T-helper 2 cell (primary cell): ENCODE data around the gene SERF1B.
"Not testable (repeated sequence)": the region's sequence is repeated elsewhere in the genome, so short reads cannot be mapped to it uniquely, and the experiment has no call there.

Experiments used
- DNase-seq, 5 experiments: peaks; one replicate each; pipeline versions ENCODE4 v3.0.0 to v3.0.0-alpha.2; 2012 to 2022
- total RNA-seq, 2 donors: gene quantifications; one replicate each; lab custom pipeline; 2026; lab: John Stamatoyannopoulos, UW

SERF1B gene
- 1.5 to 1.6 reads per million in 2 donors for total RNA-seq

- DNase-seq: not testable (repeated sequence)
Measured at GRCh38 chr5:70025106-70025844, at the start of gene SERF1B. Gene SERF1B (plus strand): TSS chr5:70025251. CDS start chr5:70025452, 201 bp downstream.

- DNase-seq: not testable (repeated sequence)
Measured at GRCh38 chr5:69991713-69992112, 33.3 kb upstream of the SERF1B start.

GRCh38 chr5:69995535-69995934 is 29.5 kb upstream of the SERF1B start:
- not testable (repeated sequence) for DNase-seq

DNA sequence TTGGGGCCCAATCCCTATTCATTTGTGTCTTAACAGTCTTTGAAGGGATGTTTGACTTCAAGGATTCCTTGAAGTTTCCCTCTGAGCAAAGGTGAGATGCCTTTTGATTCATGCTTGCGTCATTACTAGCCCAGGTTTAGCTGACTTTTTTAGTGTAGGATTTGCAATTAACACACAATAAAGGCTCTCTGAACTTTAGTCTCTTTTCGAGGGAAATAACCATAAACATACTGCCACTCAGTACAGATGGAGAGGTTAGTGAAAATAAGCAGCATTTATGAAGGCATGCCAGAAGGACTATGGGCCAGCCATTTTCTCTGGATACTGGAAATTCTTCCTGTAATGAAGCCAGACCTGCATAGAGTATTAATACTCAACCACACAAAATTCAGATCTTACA is 4.4 kb upstream of the SERF1B start:
- not testable (repeated sequence) for DNase-seq

DNA sequence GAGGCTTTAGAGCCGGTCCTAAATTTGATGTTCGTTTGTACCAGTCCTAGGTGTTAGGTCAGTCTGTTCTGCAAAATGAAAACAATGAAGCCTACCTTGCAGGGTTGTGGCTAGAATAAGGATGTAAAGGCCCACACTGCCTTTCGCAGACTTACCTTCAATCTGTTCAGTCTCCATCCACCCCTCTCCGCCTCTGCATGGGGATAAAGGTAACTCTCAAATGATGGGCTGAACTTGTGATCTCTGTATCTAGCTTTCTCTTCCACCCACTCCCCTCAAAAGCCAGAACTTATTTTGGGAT is 744 bp downstream of the SERF1B start:
- DNase-seq: not testable (repeated sequence)

- DNase-seq: not testable (repeated sequence)
Measured at GRCh38 chr5:70031204-70031603, 6.2 kb downstream of the SERF1B start.

DNA sequence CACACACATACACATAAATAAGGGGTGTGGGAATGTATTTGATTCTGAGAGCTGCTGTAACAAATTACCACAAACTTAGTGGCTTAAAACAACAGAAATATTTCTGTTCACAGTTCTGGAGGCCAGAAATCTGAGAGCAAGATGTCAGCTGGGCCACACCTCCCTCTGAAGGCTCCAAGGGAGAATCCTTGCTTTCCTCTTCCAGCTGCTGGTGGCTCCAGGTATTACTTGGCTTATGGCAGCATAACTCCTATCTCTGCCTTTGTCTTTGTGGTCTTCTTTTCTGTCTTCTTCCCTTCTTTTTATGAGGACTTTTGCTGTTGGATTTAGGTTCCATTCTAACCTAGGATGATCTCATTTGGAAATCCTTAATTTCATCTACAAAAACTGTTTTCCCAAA is 16.4 kb downstream of the SERF1B start:
- DNase-seq: not testable (repeated sequence)

DNA sequence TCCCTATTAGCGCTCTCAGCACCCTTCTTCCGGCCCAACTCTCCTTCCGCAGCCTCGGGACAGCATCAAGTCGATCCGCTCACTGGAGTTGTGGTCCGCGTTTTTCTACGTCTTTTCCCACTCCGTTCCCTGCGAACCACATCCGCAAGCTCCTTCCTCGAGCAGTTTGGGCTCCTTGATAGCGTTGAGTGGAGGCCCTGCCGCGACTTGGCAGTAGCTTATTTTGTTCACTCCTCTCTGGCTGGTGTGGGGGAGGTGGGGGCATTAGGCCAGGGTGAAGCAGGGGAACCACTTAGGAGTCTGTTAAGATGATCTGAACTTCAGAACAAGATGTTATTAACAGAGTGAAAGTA is 24.7 kb downstream of the SERF1B start:
- not testable (repeated sequence) for DNase-seq

- DNase-seq: not testable (repeated sequence)
Measured at GRCh38 chr5:70056289-70056942, 31.4 kb downstream of the SERF1B start.

GRCh38 chr5:70057140-70057539 is 32.1 kb downstream of the SERF1B start:
- DNase-seq: not testable (repeated sequence)

- not testable (repeated sequence) for DNase-seq
Measured at GRCh38 chr5:70077632-70078031, 52.6 kb downstream of the SERF1B start.

DNA sequence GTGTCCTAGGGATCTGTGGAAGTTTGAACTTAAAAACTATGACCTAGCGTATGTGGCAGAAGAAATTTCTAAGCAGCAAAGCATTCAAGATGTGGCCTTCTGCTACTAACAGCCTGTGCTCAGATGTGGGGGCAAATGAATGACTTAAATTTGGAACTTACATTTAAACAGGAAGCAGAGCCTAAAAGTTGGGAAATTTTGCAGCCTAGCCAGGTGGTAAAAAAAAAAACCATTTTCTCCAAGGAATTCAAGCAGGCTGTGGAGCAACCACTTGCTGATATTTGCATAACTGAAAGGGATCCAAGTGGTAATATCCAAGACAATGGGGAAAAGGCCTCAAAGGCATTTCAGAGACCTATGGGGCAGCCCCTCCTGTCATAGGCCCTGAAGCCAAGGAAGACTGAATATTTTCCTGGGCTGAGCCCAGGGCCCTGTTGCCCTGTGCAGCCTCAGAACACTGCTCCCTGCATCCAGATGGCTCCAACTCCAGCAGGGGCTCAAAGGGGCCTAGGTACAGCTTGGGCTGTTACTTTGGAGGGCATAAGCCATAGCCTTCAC is 63.9 kb downstream of the SERF1B start:
- DNase-seq: not testable (repeated sequence)

DNA sequence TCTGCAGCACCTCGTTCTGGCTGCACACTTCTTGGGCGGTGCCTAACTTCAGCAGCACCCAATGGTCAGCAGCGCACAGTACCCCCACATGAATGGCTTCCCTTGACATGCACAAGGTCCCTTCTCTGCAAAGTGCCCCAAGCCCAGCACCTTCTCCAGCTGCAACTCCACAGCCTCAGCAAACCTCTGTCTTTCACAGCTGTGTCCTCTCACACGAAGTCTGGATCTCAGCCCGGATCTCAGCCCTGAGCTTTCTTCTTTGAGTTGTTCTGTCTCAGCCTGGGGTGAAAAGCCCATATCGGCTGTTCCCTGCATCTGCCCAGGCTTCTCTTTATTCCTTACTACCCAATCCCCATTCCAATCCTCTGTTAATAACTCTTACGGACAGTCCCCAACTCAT is 66.7 kb downstream of the SERF1B start:
- not testable (repeated sequence) for DNase-seq
